H1 (cell line): ENCODE measurements around the gene PRSS38. TPM values are rescaled to one million over a fixed set of nuclear protein-coding genes. Genes with fewer than 3 reads are reported as not detected.

ENCODE experiments used
- CTCF ChIA-PET: fragments of 300-600 bp; sonication (Branson Sonifier 250); formaldehyde crosslinking; loops from one replicate; lab custom pipeline; 2021; ENCODE audit not compliant: partially characterized antibody; lab: Charles Lee
- POLR2A ChIA-PET: fragments of 300-600 bp; sonication (Branson Sonifier 250); formaldehyde crosslinking; loops from one replicate; lab custom pipeline; 2021; ENCODE audit warnings: inconsistent platforms; ENCODE audit not compliant: partially characterized antibody; lab: Charles Lee
- DNase-seq, 2 experiments: peaks; one replicate each; pipeline versions ENCODE4 v3.0.0 to v3.0.0-alpha.2; 2010 to 2022; ENCODE audit warnings: low spot score in 2 of 2, low read depth in 1 of 2, mixed read lengths in 1 of 2
- FAIRE-seq: peaks from 2 replicates; lab custom pipeline; 2011; peaks lifted over from hg19 to GRCh38; lab: Jason Lieb, UNC
- H2AFZ ChIP-seq: 2 replicates; pipeline ENCODE4 v1.8.1; 2012; ENCODE audit warnings: low read length, inconsistent platforms
- H2AK5ac ChIP-seq: 2 replicates; pipeline ENCODE4 v1.6.1; 2013; ENCODE audit warnings: low read depth, low read length
- H2BK120ac ChIP-seq: replicated peaks from 2 replicates; pipeline ENCODE3; 2013; ENCODE audit warnings: low read depth, low read length, inconsistent platforms
- H2BK12ac ChIP-seq: 2 replicates; pipeline ENCODE4 v1.6.1; 2013; ENCODE audit warnings: low read depth, low read length
- H2BK15ac ChIP-seq: 2 replicates; pipeline ENCODE4 v1.6.1; 2013; ENCODE audit warnings: low read length
- H2BK20ac ChIP-seq: 2 replicates; pipeline ENCODE4 v1.6.1; 2013; ENCODE audit warnings: low read length
- H2BK5ac ChIP-seq: 2 replicates; pipeline ENCODE4 v1.6.1; 2013; ENCODE audit warnings: low read depth, low read length
- H3K14ac ChIP-seq: 2 replicates; pipeline ENCODE4 v1.6.1; 2013; ENCODE audit warnings: inconsistent platforms; ENCODE audit not compliant: insufficient read length
- H3K18ac ChIP-seq: 2 replicates; pipeline ENCODE4 v1.6.1; 2013; ENCODE audit warnings: low read length; ENCODE audit errors: extremely low read depth
- H3K23ac ChIP-seq: 2 replicates; pipeline ENCODE4 v1.6.1; 2013; ENCODE audit warnings: inconsistent platforms; ENCODE audit not compliant: insufficient read length
- H3K23me2 ChIP-seq: 2 replicates; pipeline ENCODE4 v1.6.1; 2013; ENCODE audit warnings: low read depth, low read length
- H3K27ac ChIP-seq: 2 replicates; pipeline ENCODE4 v1.6.1; 2011; ENCODE audit warnings: low read depth, low read length, inconsistent platforms
- H3K27me3 ChIP-seq, 4 experiments: replicated peaks in 1 of 4; 1 replicate in 1 of 4; 2 replicates in 3 of 4; pipeline versions ENCODE4 v1.6.1 to v1.8.1; 2011 to 2013; ENCODE audit warnings: low read length in 3 of 4, mild to moderate bottlenecking in 3 of 4, inconsistent platforms in 2 of 4, mixed read lengths in 2 of 4, moderate library complexity in 1 of 4; ENCODE audit not compliant: control insufficient read depth in 3 of 4, insufficient read depth in 3 of 4; ENCODE audit errors: extremely low read depth in 1 of 4
- H3K36me3 ChIP-seq, 4 experiments: 2 replicates each; pipeline versions ENCODE4 v1.6.1 to v1.8.1; 2011 to 2013; ENCODE audit warnings: mild to moderate bottlenecking in 4 of 4, low read length in 3 of 4, moderate library complexity in 2 of 4, control low read depth in 1 of 4, inconsistent platforms in 1 of 4; ENCODE audit not compliant: insufficient read depth in 4 of 4, control insufficient read depth in 2 of 4
- H3K4ac ChIP-seq: replicated peaks from 2 replicates; pipeline ENCODE3; 2013; ENCODE audit warnings: low read length, low read depth, mixed read lengths, inconsistent platforms; ENCODE audit not compliant: insufficient read length
- H3K4me1 ChIP-seq, 4 experiments: replicated peaks in 1 of 4; 1 replicate in 1 of 4; 2 replicates in 3 of 4; pipeline versions ENCODE4 v1.6.1 to v1.8.1; 2011 to 2013; ENCODE audit warnings: low read length in 3 of 4, inconsistent platforms in 2 of 4, mixed read lengths in 1 of 4; ENCODE audit not compliant: insufficient read depth in 4 of 4, control insufficient read depth in 3 of 4
- H3K4me2 ChIP-seq, 2 experiments: 2 replicates each; pipeline versions ENCODE4 v1.6.1 to v1.8.1; 2011 to 2013; ENCODE audit warnings: low read depth in 2 of 2, low read length in 2 of 2, control low read depth in 1 of 2, inconsistent platforms in 1 of 2, mild to moderate bottlenecking in 1 of 2; ENCODE audit not compliant: insufficient read depth in 1 of 2
- H3K4me3 ChIP-seq, 4 experiments: fragments of 200-600, 300-600 bp in 1 of 4; sonication (generic), shearing (Covaris generic), sonication (Bioruptor Twin) in 1 of 4; 2 replicates each; pipeline versions ENCODE4 v1.5.1 to v1.8.1; 2011 to 2016; ENCODE audit warnings: low read length in 4 of 4, low read depth in 3 of 4, control low read depth in 2 of 4, inconsistent platforms in 2 of 4, mild to moderate bottlenecking in 2 of 4, mixed read lengths in 1 of 4, moderate library complexity in 1 of 4; ENCODE audit not compliant: insufficient read depth in 2 of 4; ENCODE audit errors: extremely low read depth in 1 of 4
- H3K56ac ChIP-seq: replicated peaks from 2 replicates; pipeline ENCODE3; 2013; ENCODE audit warnings: low read depth, mild to moderate bottlenecking, mixed read lengths, low read length, inconsistent platforms; ENCODE audit not compliant: insufficient read length
- H3K79me1 ChIP-seq: 2 replicates; pipeline ENCODE4 v1.6.1; 2013; ENCODE audit warnings: low read depth, low read length, control low read depth
- H3K79me2 ChIP-seq, 2 experiments: 2 replicates each; pipeline versions ENCODE4 v1.6.1 to v1.8.1; 2012 to 2013; ENCODE audit warnings: low read length in 2 of 2, mild to moderate bottlenecking in 2 of 2, inconsistent platforms in 1 of 2; ENCODE audit not compliant: insufficient read depth in 2 of 2, control insufficient read depth in 1 of 2
- H3K9ac ChIP-seq, 4 experiments: replicated peaks in 1 of 4; 1 replicate in 1 of 4; 2 replicates in 3 of 4; pipeline versions ENCODE4 v1.6.1 to v1.8.1; 2011 to 2013; ENCODE audit warnings: low read depth in 3 of 4, low read length in 3 of 4, control low read depth in 2 of 4, mild to moderate bottlenecking in 2 of 4, moderate library complexity in 2 of 4, inconsistent platforms in 1 of 4; ENCODE audit errors: extremely low read depth in 1 of 4
- H3K9me3 ChIP-seq, 2 experiments: 2 replicates each; pipeline versions ENCODE4 v1.6.1 to v1.8.1; 2012 to 2013; ENCODE audit warnings: mild to moderate bottlenecking in 2 of 2, moderate library complexity in 2 of 2, control low read depth in 1 of 2, inconsistent platforms in 1 of 2, low read depth in 1 of 2, low read length in 1 of 2, mixed read lengths in 1 of 2; ENCODE audit not compliant: insufficient read depth in 2 of 2
- H4K20me1 ChIP-seq, 2 experiments: replicated peaks in 1 of 2; 2 replicates each; pipeline versions ENCODE3 to v1.8.1; 2011 to 2013; ENCODE audit warnings: inconsistent platforms in 2 of 2, low read length in 2 of 2, mild to moderate bottlenecking in 1 of 2; ENCODE audit not compliant: insufficient read depth in 2 of 2, control insufficient read depth in 1 of 2
- H4K5ac ChIP-seq: 2 replicates; pipeline ENCODE4 v1.6.1; 2013; ENCODE audit warnings: low read length, low read depth, mixed read lengths, inconsistent platforms; ENCODE audit not compliant: insufficient read length
- H4K8ac ChIP-seq: 2 replicates; pipeline ENCODE4 v1.8.0; 2013; ENCODE audit warnings: mild to moderate bottlenecking, moderate library complexity, low read length, inconsistent platforms; ENCODE audit not compliant: insufficient read depth; ENCODE audit errors: extremely low read depth
- H4K91ac ChIP-seq: replicated peaks from 2 replicates; pipeline ENCODE3; 2013; ENCODE audit warnings: low read length, mixed read lengths, inconsistent platforms; ENCODE audit not compliant: insufficient read length
- CBX5 ChIP-seq: fragments of 300-800, 300-1000 bp; sonication (generic); IDR thresholded peaks from 2 replicates; pipeline ENCODE4 v1.7.1; 2016; ENCODE audit warnings: antibody characterized with exemption, low read length, low read depth
- CBX8 ChIP-seq: fragments of 300-800, 300-1000 bp; sonication (generic); IDR thresholded peaks from 2 replicates; pipeline ENCODE4 v1.7.1; 2016; ENCODE audit warnings: low read depth, low read length, borderline replicate concordance
- CEBPB ChIP-seq: IDR thresholded peaks from 2 replicates; pipeline ENCODE4 v1.6.1; 2012; ENCODE audit warnings: low read depth, low read length
- EGR1 ChIP-seq: IDR thresholded peaks from 2 replicates; pipeline ENCODE4 v1.6.1; 2011; ENCODE audit warnings: low read depth, low read length, borderline replicate concordance
- EP300 ChIP-seq, 2 experiments: IDR thresholded peaks; 1 replicate in 1 of 2; 2 replicates in 1 of 2; pipeline ENCODE4 v1.6.1; 2011 to 2012; ENCODE audit warnings: low read depth in 2 of 2, low read length in 2 of 2, mild to moderate bottlenecking in 2 of 2, borderline replicate concordance in 1 of 2, inconsistent platforms in 1 of 2, moderate library complexity in 1 of 2
- NANOG ChIP-seq: IDR thresholded peaks from 2 replicates; pipeline ENCODE4 v1.6.1; 2011; ENCODE audit warnings: low read length, low read depth, mild to moderate bottlenecking, inconsistent platforms; ENCODE audit not compliant: insufficient read depth, poor library complexity, severe bottlenecking
- PHF8 ChIP-seq: fragments of 200-600 bp; sonication (generic); conservative IDR thresholded peaks from 2 replicates; pipeline ENCODE4 v1.7.1; 2012; ENCODE audit warnings: low read depth, mild to moderate bottlenecking, inconsistent platforms, low read length, moderate library complexity
- POLR2A ChIP-seq, 2 experiments: IDR thresholded peaks; 1 replicate in 1 of 2; 2 replicates in 1 of 2; pipeline ENCODE4 v1.6.1; 2011; ENCODE audit warnings: low read depth in 2 of 2, low read length in 2 of 2, mild to moderate bottlenecking in 2 of 2; ENCODE audit errors: control extremely low read depth in 1 of 2
- RNF2 ChIP-seq: fragments of 200-900, 300-1000 bp; sonication (generic); IDR thresholded peaks from 2 replicates; pipeline ENCODE4 v1.7.1; 2016; ENCODE audit warnings: borderline replicate concordance, low read depth, mild to moderate bottlenecking, antibody characterized with exemption, low read length; ENCODE audit not compliant: poor library complexity, severe bottlenecking; ENCODE audit errors: missing control alignments
- RXRA ChIP-seq: IDR thresholded peaks from 2 replicates; pipeline ENCODE4 v1.6.1; 2011; ENCODE audit warnings: low read depth, mild to moderate bottlenecking, low read length, moderate library complexity; ENCODE audit not compliant: insufficient read depth
- TEAD4 ChIP-seq: IDR thresholded peaks from 2 replicates; pipeline ENCODE4 v1.6.1; 2012; ENCODE audit warnings: low read depth, low read length, inconsistent platforms, mixed read lengths
- ZNF274 ChIP-seq: IDR thresholded peaks from 2 replicates; pipeline ENCODE4 v1.7.0; 2012; ENCODE audit warnings: low read length, borderline replicate concordance; ENCODE audit errors: extremely low read depth
- WGBS, 2 experiments: shearing (Covaris generic) in 1 of 2; methylation state at CpG; one replicate each; pipeline versions ENCODE4 v1.1.6 to v1.1.7; 2013 to 2015; ENCODE audit warnings: low lambda C conversion rate in 2 of 2, mixed read lengths in 2 of 2, inconsistent platforms in 1 of 2, low coverage in 1 of 2, missing lambda C conversion rate in 1 of 2; ENCODE audit not compliant: insufficient replicate concordance in 2 of 2, insufficient coverage in 1 of 2, insufficient read length in 1 of 2; ENCODE audit errors: extremely low coverage in 1 of 2, missing lambda C conversion rate in 1 of 2; 5-methylcytosine and 5-hydroxymethylcytosine counted together
- polyA plus RNA-seq, 7 experiments: library from polyadenylated mRNA; depleted of rRNA in 3 of 7; stranded (reverse) in 5 of 7; unstranded in 2 of 7; fragments of >200 nt in 5 of 7; fragments of 200-250 nt in 2 of 7; gene quantifications; 1 replicate in 5 of 7; 2 replicates in 1 of 7; 4 replicates in 1 of 7; pipeline versions ENCODE4 v1.2.1 to v1.2.3, GENCODE V29; 2011 to 2013; ENCODE audit warnings: missing spikeins in 2 of 7, mixed read lengths in 2 of 7
- total RNA-seq: library from RNA; stranded (reverse); fragmentation: NEBNext Ultra II Directional; extraction: Animal tissue kit (Norgen Biotek cat#: 25700); gene quantifications from 2 replicates; pipeline ENCODE4 v1.2.1, GENCODE V29; 2021

The PRSS38 gene
- total and polyA plus RNA-seq, 2 of the 8 experiments (the other 6 are each of a cell fraction or from before 2014, with no cell fraction given), result not detected

GRCh38 chr1:227769047-227769935, 46.2 kb upstream of the PRSS38 start:
- Histone ChIP-seq H3K56ac (no peak overlapping the region), H3K23ac (no peak overlapping the region), H3K79me2 (0 out of 4 replicates have a peak, but pooled peaks cover 0 to 4% of the 10 kb centered on the region in 2 experiments), H4K91ac (no peak overlapping the region), H2BK15ac (no peak overlapping the region), H3K4me2 (no peak overlapping the region), H3K79me1 (peaks cover 9% of the 10 kb centered on the region), H2AK5ac (no peak overlapping the region), H3K4me1 (no peaks in the 10 kb centered on the region), H4K20me1 (peaks cover 3 to 22% of the 10 kb centered on the region in 2 experiments), H4K8ac (no peak overlapping the region), H3K4ac (no peak overlapping the region), H3K18ac (no peak overlapping the region), H3K27ac (no peak overlapping the region), H3K9me3 (no peaks in the 10 kb centered on the region), H3K36me3 (peaks cover 6 to 20% (median 17%) of the 10 kb centered on the region in 4 experiments; a peak in 6 of 8 replicates), H3K14ac (no peak overlapping the region), H2BK120ac (no peak overlapping the region), H2BK12ac (no peak overlapping the region), H4K5ac (no peak overlapping the region), H3K27me3 (no peaks in the 10 kb centered on the region), H3K23me2 (no peaks in the 10 kb centered on the region), H3K4me3 (no peak overlapping the region), H2BK5ac (no peak overlapping the region), H2BK20ac (no peak overlapping the region), H2AFZ (no peak overlapping the region), H3K9ac (no peak overlapping the region)
- 90% methylated on average over 20 of the region's 20 CpGs; no CpG with 5 or more reads in 1 of the 2 experiments for WGBS, 2 experiments
- no peak for DNase-seq
- ChIA-PET POLR2A (no interaction called here), CTCF (interaction anchor here (1.4 to 1.5 kb wide), 2 partner anchors 139 to 179 kb away, joined by 3 read pairs; partner anchors contain the start of gene WNT9A)
- FAIRE-seq, result no peak
- TF ChIP-seq ZNF274 (no peak), EGR1 (no peak), CEBPB (no peak), CBX5 (no peak), POLR2A (IDR thresholded peaks at IDR 0.05; ENCODE audit: control extremely low read depth in 1 of 2, low read depth in 2 of 2, low read length in 2 of 2) (no peak), TEAD4 (no peak), PHF8 (no peak), RXRA (no peak), CBX8 (no peak), RNF2 (no peak), EP300 (IDR thresholded peaks at IDR 0.05; ENCODE audit: borderline replicate concordance in 1 of 2, low read depth in 2 of 2, low read length in 2 of 2) (no peak), NANOG (no peak)
